Activated effector memory CD4-positive, alpha-beta T cell treated with anti-CD3 and anti-CD28 coated beads, Interleukin-2, amount 50 U/mL, for 16 hours (primary cell): ENCODE data around the gene MGAT5.
A peak's percentile ranks its signal among the peaks of the same experiment; 100 is the strongest.

Experiments used
- DNase-seq: peaks from one replicate; pipeline ENCODE4 v3.0.0-alpha.2; 2020

MGAT5 gene

DNA sequence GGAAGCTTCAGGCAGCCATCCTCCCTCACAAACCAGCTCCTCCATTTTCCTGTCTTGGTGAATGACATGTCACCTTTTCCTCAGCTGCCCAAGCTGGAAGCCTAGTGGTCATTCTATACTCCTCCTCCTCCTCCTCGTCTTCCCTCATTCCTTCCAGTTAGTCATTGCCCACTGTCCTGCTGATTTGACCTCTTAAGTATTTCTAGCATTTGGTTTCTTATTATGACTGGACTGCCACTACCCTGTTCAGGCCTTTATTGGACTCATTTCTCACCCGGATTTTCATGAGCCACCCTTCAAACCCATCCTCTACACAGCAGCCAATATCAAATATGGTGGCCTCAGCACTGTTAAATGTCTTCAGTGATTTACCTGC lies 21.9 kb upstream of the MGAT5 start:
- no peak for DNase-seq

DNA sequence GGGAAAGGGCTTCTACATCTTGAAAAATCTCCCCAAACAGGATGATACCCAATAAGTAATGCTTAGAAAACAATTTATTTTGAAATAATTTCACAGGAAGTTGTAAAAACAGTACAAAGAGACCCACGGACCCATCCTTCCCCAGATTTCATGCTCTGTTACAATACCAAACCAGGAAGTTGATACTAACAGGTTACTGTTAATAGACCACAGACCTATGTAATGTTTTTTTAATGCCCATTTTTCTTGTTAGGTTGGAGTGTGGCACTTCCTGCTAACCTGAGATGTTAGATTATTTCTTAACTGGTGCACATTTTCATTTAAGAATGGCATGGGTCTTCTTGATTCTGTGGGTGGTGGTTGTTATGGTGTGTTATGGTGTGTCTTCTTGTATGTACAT lies 21.4 kb upstream of the MGAT5 start:
- DNase-seq: no peak

DNA sequence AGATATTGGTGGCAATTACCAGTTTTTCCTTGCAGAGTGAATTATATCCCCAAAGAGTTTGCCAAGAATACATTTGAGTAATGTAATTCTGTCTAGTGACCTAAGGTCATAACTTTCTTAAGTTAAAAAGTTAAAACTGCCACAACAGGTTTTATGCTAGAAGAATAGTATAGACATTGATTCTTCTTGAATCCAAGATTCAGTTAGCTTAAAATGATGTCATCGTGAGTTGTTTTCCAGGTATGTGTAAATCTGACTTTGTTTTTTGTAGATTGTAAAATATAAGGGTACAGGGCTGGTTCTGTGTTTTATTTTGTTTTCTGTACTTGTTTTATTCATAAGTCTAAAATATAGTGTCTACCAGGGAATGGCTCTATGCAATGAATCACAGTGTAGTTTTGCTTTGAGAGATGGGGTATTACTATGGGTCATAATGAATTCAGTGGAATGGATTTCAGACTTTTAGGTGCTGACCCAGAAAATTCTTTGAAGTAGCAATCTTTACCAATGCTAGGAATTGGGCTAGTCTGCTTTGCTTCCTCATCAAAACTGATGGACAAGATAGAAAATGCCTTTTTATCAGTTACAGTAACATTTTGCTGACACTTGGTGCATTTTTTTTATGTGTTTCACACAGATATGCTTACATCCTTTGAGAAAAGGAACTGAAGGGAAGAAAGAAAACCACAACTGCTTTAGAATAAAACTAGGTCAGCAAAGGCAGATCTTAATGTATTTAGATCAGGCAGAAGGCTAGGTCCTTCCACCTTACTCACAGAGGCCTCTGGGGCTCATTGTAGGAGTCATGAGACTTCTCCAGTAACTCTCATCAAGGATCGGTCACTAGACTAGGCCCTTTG lies 20.8 kb upstream of the MGAT5 start:
- DNase-seq: no peak

DNA sequence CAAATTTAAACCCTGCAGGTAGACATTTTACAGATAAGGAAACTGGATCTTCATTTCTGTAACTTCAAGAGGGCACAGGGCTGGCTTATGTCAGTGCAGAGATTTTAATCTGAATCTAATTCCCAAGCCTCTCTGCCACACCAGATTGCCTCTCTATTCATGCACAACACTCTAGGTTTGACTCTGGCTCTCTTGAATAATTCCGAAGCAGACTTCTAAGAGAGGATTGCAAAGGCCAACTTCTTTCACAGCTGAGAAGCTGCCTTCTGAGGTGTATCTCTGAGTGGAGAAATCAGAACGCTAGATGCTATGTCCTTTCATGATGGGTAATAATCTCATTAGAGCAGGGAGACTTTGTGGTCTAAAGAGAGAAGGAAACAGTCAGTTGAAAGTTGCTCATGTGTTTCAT lies 20.1 kb upstream of the MGAT5 start:
- no peak for DNase-seq

DNA sequence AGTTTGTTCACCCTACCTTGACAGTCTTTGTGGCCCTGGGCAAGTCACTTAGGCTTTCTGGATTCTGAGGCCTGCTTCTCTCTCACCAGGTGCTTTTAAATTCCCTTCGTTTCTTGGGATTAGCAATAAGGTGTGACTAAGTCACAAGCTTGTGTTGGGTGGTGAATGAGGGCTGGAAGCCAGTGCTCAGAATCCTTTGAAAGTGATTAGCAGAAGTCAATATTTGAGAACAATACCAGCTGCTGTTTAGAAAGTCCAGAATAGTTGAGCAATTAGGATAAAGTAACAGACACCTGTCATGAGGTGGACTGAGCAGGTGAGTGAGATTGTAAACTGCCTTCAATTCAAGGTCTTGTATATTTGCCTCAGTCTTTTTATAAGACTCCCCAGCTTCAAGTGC lies 19.3 kb upstream of the MGAT5 start:
- no peak for DNase-seq

DNA sequence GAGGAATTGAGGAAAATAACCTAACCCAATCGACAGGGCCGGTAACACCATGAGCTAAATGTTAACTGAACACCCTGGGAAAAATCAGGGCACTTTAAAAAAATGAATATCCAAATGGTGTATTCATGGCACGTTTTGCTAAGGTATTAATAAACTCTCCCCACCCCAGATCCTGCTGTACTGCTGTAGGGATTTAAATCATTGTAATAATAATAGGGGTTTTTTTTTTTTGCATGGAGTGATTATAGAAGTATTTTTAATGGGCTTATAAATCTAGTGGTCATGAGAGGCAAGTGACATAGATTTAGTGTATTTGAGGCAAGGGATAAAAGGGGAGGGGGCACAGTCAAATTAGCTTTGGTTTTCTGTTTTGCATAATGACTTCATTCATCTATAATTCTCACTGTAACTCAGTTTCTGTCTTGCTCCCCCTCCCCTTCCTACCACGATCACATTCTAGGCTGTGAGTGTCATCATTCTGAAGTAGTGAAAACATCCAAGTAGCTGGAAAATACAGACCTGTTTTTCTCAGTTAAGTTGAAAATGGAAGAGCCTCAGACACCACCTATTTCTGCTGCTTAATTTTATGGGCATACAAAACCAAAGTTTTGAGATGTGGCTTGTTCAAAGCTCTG lies 18.2 kb upstream of the MGAT5 start:
- no peak for DNase-seq

DNA sequence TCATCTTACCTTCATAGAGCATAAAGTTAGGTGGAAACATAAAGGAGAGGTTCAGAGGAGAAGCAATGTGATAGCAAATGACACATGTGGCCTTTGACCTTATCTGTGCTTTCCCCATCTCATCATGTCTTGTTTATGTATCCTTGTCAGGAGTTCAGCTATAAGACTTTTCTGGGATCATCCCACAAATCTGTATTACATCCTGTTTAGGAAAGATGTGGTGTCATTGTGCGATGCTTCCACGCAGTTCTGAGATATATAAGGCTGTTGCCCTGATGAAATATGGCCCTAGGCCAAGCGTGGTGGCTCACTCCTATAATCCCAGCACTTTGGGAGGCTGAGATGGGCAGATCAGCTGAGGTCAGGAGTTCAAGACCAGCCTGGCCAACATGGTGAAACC lies 15.5 kb upstream of the MGAT5 start:
- no peak for DNase-seq

DNA sequence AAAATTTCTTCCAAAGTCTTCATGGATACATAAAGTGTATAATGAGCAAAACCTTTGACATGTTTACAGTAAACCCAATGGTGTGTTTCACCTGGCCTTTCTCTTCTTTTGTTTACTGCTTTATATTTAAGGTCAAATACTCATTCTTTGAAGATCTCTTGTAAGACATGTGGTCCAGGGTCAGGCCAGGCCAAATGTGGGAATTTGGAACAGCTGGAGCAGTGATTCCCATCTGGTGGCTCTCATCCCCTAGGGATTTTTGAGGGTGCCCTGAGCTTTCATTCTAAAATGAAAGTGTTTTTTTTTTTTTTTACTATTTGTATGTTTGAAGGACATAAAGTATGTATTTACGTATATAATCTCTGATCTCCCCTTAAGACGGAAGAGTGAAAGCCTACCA lies 13.8 kb upstream of the MGAT5 start:
- no peak for DNase-seq

DNA sequence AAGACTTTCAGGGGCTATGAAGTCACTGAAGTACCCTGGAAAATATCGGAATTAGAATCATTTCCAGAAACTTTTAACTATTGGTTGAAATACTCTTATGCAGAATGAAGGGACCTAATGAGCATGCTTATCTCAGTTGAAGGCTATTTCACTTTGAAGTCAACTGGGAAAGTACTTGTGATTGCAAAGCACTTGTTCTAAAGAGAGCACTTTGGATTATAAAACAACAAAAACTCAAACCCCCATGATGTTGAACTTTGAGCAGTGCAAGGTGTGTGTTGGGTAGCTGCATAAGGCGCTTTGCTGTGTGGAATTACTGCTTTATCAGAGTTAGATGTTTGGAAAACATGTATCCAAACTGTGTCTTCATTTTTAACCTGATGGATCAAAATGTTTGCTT lies 12.0 kb upstream of the MGAT5 start:
- no peak for DNase-seq

DNA sequence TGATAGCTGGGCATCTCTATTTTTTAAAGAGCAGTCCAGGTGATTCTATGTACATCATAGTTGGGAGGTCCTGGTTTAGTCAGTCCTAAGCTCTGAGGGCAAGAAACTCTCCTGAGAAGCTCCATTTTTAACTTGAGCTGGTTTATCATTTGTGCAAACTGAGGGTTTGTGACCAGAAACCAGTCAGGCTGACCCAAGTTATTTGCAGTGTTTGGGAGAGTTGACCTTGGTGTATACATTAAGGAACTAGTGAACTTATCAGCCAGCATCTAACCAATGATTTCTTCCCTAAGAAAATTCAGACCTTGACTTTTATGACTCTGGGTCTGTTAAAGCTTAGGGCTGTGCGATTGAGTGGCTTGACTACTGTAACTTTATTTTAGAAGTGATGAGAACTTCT lies 10.6 kb upstream of the MGAT5 start:
- no peak for DNase-seq

DNA sequence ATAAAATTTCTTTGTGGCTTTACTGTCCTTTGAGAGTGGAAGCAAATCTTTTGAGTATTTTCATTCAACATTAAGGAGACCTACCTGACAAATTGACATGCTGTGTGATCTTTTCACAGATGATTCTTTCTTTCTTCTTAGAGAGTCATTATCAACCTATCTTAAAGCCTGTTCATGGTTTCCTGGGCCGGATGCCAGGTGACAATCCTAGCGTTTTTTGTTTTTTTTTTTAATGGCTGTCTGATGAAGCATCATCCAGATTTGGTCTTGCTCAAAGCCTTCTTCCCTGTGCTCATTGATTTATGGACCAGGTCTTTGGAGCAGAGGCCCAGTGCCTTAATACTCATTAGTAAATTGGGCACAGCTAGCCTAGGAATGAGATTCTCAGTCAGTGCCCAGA lies 9.8 kb upstream of the MGAT5 start:
- no peak for DNase-seq

DNA sequence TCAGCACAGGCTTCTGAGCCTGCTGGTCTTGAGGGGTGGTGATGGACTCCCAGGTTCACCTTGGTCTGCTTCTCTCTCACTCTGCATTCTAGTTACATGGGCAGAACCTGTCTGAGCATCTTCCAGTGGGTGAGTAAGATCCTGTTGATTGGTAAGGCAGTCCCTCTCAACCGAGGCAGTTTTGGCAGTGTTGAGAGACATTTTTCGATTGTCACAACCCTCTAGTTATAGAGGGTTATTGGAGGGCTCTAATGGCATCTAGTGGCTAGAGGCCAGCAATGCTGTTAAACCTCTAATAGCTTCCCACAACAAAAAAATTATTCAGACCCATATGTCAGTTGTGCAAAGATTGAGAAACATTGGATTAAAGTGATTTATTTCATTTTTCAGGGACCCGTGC lies 9.3 kb upstream of the MGAT5 start:
- DNase-seq: no peak

DNA sequence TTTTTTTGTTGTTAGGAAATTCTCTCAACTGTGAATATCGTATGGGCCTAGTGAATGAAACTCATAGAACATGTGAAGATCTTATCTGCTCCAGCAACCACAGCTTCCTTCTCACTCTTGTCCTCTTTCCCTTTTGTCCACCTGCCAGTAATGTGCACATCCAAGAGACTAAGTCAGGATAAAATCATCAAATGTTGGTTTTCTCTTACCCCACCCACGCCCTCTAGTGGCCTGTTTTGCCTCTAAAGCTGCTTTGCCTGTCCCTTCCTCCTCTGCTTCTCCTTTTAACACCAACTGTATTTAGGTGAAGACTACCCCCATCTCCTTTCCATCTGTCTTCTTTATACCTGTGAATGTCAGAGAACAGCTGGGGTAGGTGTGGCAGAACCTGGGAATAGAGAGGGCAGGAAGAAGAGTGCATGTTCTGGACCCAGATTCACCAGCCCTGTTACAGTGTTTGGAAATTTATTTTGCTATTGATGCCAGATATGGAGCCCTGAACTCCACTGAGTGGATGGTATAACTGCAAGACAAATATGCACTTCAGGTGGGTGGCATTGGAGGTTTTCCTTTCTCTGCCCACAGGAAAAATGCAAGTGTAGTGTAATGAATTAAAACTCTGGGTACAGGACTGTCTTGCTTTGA lies 8.4 kb upstream of the MGAT5 start:
- DNase-seq: peak; percentile 89

DNA sequence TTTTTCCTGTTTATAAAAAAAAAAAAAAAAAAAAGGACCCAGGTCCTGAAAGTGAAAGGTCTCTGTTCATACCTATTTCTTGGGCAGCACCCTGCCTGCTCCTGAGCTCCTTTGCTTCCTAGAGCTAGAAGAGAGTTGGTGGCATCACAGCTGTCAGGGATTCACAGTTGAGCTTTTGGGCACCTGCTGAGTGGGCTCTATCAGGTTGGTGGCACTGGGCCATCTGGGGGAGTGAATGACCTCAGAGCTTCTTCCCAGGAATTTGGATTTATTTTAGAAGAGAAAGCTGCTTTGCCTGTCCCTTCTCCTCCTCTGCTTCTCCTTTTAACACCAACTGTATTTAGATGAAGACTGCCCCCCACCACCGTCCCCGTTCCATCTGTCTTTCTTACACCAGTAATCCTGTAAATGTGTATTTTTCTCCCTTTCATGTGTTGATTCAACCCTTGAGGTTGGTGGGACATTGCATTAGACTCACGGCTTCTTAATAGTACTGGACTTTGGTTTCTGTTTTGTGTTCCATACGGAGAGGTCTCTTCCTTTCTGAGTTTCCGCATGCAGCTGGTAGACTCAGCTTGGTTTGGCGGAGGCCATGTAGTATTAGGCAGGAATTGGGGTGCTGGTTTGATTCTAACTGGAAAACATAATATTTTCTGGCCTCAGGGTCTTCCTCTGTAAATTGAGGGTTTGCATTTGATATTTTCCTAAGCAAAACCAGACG lies 7.6 kb upstream of the MGAT5 start:
- no peak for DNase-seq

DNA sequence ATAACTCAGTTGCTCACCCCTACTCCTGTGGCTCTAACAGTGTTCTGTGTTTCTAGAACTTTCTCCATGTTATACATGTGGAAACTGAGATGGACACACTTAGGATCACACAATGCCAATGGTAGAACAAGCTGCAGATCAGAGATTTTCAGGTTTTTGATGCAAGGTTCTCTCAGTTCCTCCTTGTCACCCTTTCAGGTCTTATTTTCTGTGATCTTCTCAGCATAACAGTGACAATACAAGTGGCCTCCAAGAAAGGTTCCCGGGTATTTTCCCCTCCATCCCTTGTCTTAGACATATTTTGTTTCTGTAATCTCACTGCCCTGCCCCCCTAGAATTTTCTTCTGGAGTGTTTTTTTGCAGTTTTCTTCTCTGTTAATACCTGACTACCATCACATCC lies 6.2 kb upstream of the MGAT5 start:
- no peak for DNase-seq

DNA sequence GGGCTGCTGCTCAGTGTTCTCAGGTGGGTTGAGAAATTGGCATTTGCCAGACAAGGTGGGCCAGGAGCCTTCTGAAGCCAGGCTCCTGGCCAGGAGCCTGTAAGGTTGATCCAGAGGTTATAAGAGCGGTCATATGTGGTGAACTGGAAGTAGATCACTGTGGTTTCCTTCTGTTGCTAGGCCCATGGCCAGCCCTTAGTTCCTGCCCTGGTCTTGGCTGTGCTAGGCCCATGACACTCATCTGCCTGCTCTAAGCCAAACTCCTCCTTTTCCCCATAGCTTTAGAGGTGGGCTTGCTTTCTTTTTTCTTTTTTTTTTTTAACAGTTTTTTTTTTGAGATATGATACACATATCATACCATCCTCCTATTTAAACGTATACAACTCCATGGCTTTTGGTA lies 5.0 kb upstream of the MGAT5 start:
- no peak for DNase-seq

DNA sequence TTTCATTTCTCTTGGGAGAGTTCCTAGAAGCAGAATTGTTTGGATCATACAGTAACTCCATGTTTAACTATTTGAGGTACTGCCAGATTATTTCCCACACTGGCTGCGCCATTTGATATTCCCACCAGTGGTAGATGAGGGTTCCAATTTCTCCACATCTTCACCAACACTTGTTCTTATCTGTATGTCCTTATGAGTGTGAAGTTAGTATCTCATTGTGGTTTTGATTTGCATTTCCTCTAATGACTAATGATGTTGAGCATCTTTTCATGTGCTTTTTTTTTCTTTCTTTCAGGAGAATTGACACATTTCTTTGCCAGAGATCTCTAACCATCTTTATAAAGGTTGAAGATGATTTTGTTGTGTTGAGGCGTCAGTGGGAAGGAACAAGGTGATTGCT lies 4.1 kb upstream of the MGAT5 start:
- DNase-seq: no peak

DNA sequence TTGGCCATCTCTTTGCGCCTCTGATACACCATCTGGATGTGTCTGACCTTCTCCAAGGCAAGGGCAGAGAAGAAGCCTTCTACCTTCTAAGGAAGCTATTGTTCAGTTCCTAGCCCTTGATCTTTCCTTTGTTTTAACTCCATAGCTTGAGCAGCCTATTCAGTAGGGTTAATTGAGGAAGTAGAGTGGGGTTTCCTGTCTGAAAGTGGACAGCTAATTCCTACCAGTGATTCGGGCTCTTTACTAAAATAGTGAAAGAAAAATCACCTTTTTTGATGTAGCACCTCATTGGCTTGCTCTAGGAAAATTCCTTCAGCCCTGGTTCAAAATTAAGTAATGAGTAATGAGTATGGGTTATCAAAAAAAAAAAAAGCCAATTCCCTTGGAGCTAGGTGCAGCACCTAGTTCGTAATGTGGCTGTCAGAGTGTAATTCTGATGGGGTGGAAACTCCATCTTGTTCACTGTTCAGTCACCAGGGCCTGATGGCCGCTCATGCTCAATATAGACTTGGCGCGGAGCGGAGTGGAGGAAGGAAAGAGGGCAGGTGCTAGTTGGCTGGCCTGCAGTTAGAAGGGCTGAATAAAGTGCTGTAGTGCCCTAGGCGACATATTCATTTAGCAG lies 2.9 kb upstream of the MGAT5 start:
- DNase-seq: no peak

DNA sequence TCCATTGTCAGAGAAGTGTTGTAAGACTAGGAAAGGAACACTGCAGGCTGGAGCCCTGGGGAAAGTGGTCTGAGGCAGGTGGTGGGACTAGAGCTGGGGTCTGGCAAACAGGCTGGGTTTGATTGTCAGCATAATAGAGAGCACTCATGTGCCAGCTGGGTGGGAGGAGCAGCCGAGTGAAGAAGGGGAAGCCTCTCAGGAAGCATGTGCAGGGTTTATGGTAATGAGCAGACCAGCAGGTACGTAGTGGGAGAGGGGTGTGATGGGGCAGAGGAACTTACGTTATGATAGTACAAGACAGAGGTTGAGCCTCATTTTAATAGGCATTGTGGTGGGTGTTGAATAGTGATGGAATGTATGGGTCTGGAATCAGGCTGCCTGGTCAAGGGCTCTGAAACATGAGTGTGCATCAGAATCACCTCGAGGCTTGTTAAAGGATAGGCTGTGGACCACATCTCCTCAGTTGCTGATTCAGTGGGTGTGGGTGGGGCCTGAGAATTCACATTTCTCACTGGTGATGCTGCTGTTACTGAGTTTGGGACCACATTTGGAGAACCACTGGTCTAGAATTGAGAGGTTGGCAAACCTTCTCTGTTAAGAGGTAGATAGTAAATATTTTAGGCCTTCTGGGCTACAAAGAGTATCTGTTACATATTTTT lies 1.7 kb upstream of the MGAT5 start:
- peak; percentile 69 for DNase-seq

DNA sequence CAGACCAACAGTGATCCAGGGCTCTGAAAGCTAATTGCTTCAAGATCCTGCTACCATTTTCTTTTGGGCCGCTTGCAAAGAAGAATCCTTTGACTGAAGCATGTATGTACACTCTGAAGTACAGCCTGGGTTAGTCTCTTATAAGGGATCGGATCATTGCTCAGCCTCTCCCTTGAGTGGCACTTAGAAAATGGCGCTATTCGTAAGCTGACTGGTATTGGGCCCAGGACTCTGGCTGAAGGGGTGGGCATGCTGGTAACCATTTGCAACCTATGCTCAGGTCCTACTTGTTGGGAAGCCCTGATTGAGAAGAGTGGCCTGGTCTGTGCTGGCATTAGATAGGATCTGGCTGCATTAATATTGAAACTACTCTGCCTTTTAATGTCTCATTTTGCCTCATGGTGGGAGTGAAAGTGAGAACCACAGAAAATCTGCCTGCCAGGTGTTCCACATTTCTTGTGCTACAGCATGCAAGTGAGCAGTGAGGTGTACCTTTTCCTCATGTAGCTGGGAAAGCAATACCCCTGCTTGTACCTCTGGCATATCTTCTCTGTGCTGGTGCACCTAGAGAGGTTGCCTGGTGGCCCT lies 661 bp upstream of the MGAT5 start:
- no peak for DNase-seq

DNA sequence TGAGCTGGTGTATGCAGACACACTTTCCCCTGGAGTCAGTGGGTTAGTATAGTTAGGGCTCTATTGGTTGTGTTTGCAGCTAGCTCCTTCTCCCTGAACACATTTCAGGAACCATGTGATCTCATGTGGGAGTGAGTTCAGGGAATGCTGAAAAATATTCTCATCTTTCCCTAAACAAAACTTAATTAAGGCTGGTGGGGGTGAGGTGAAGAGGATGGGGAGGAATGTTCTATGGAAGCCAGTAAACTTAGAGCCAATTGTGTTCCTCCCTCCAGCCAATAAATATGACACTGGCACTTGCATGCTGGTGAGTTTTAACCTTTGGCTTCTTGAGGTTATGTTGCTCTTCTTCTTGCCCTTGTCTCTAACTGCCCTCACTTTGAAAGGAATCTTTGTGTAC lies 952 bp downstream of the MGAT5 start:
- DNase-seq: no peak

DNA sequence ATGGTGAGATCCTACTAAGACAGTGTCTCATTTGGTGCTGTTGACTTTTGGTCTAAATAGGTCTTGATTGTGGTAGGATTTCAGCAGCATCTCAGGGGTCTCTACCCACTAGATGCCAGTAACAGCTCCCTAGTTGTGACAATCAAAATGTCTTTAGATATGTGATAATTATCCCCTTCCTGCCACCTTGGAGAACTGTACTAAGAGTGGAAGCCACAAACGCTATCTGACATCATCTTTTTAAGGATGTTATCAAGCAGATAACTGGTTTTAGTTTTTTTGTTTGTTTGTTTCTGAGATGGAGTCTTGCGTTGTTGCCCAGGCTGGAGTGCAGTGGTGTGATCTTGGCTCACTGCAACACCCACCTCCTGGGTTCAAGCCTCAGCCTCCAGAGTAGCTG lies 3.1 kb downstream of the MGAT5 start:
- no peak for DNase-seq
